OCI-LY7 (cell line): ENCODE measurements around the gene RARB.

Source experiments
- EZH2phosphoT487 ChIP-seq: fragments of 200-600 bp; sonication (generic); IDR thresholded peaks from 2 replicates; pipeline ENCODE4 v1.6.1; 2018; ENCODE audit warnings: low read depth, borderline replicate concordance, mild to moderate bottlenecking, mixed run types, antibody characterized with exemption, low read length, moderate library complexity, mixed read lengths
- TF ChIP-seq, protein P1 (sequence below): fragments of 200-600 bp; sonication (generic); conservative IDR thresholded peaks from 2 replicates; pipeline ENCODE4 v1.5.1; 2014; ENCODE audit warnings: mild to moderate bottlenecking, antibody characterized with exemption, low read length, moderate library complexity, mixed read lengths

DNA sequence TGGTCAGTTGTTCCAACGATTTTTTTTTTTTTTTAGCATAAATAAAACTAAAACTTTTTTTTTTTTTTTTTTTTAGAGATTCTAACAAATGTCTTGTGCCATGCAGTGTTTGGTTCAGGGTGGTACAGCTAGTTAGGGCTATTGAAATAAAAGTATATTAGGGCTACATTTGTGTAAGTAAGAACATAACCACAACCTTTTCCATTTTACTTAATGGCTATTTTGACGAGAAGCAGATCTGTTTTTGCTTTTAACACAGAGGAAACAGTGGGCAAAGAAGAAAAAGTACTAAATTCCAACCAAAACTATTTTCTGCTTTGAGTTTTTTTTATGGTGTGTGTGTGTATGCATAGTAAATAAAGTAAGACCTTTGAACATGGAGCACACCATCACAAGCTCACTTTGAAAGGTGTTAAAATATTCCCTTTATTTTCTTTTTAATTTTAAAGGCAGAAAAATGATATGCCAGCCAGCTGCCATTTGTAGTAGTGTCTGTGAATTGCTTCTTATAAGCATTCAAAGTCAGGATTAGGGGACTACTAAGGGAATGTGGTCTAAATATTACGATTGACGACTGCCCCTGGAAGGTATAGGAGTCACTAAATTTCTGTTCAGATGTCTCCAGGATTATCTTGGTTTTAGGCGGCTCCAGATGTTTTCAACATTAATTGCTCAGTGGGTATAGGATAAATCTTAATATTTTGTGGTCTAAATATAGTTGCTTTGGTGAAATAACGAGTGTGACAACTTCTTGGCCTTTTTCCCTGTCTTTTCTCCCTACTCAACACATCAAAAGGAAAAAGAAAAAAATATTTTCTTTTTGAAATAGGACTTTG lies 3.1 kb downstream of the RARB start:
- TF ChIP-seq, protein P1, sequence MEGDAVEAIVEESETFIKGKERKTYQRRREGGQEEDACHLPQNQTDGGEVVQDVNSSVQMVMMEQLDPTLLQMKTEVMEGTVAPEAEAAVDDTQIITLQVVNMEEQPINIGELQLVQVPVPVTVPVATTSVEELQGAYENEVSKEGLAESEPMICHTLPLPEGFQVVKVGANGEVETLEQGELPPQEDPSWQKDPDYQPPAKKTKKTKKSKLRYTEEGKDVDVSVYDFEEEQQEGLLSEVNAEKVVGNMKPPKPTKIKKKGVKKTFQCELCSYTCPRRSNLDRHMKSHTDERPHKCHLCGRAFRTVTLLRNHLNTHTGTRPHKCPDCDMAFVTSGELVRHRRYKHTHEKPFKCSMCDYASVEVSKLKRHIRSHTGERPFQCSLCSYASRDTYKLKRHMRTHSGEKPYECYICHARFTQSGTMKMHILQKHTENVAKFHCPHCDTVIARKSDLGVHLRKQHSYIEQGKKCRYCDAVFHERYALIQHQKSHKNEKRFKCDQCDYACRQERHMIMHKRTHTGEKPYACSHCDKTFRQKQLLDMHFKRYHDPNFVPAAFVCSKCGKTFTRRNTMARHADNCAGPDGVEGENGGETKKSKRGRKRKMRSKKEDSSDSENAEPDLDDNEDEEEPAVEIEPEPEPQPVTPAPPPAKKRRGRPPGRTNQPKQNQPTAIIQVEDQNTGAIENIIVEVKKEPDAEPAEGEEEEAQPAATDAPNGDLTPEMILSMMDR: no peak
- no peak for TF ChIP-seq EZH2phosphoT487
